HG03460 (cell line): Measurements from ENCODE around the gene DPP7.
"Not testable (repeated sequence)": the region's sequence is repeated elsewhere in the genome, so short reads cannot be mapped to it uniquely, and the experiment has no call there.

ENCODE experiments used
- ATAC-seq: cut with Tn5 transposase; IDR thresholded peaks from one replicate; pipeline ENCODE4 v1.9.1; 2021; ENCODE audit not compliant: unreplicated experiment

The DPP7 gene

DNA sequence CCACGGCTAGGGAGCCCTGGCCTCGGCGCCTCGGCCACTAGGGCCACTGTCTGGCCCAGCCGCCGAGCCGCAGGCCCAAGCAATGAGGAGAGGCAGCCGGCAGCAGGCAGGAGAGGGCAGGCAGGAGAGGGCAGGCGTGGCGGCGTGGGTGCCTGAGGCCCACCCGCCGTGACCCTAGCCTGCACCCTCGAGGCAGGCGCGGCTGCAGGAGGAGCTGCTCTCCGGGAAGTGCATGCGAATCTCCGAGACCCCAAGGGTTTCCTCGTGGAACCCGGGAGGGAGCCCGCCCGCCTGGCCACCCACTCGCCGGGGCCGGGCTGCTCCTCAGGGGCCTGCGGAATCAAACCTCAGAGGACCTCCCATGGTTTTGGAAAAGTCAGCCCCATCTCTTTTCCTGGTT lies 33.7 kb upstream of the DPP7 start:
- no peak for ATAC-seq

DNA sequence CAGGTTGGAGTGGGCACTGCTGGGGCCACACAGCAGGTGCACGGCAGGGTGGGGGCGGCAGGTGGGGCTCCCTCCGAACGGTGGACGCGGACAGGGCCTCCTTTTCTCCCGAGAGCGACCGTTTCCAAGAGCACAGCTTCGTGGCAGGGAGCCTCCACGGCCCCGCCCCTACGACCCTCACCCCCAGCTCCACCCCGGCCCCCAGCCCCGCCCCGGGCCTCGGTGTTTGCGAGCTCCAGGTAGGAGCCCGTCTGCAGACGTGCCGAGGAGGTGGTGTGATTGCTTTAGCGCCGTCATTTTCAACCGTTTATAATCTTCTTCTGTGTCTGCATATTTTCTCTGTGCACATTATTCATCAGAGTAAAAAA lies 33.2 kb upstream of the DPP7 start:
- no peak for ATAC-seq

DNA sequence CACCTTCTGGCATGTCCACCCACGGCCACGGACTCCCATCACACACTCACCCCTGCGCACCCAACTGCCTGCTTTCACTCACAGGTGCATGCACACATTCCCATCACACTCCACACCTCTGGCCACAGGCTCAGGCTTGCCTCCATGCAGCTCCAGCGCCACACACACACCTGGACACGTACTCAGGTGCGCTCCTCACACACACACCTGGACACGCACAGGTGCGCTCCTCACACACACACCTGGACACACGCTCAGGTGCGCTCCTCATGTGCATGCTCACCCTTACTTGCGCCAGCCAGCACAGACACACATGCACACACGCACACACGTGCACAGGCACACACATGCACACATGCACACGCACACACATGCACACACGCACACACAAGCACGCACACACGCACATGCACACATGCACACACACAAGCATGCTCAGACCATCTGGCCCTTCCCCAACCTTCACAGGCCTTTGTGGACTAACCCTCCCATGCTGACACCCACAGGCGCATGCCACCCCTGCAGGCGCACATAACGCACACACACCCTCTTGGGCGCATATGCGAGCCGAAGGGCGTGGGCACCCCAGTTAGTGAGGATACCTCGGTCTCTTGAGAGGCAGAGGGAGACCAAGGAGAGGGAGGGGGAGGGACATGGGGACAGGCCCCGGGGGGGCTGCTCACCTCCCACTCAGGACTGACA lies 32.7 kb upstream of the DPP7 start:
- no peak for ATAC-seq

DNA sequence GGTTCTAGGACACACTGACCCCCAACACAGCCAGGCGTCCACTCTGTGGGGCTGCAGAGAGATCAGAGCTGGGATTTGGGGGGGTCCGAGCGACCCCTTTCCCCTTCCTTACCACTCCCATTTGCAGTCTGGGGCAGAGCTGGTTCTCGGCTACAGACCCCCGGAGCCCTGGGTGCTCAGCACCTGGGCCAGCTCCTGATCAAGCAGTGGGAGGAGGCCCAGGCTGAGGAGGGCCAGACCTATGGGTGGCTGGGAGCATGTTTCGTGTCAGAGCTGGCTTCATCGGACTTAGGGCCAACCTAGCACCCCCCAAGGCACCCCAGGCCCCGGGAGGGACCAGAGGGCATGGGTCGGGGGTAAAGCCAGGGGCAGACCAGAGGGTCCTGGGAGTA lies 32.0 kb upstream of the DPP7 start:
- no peak for ATAC-seq

DNA sequence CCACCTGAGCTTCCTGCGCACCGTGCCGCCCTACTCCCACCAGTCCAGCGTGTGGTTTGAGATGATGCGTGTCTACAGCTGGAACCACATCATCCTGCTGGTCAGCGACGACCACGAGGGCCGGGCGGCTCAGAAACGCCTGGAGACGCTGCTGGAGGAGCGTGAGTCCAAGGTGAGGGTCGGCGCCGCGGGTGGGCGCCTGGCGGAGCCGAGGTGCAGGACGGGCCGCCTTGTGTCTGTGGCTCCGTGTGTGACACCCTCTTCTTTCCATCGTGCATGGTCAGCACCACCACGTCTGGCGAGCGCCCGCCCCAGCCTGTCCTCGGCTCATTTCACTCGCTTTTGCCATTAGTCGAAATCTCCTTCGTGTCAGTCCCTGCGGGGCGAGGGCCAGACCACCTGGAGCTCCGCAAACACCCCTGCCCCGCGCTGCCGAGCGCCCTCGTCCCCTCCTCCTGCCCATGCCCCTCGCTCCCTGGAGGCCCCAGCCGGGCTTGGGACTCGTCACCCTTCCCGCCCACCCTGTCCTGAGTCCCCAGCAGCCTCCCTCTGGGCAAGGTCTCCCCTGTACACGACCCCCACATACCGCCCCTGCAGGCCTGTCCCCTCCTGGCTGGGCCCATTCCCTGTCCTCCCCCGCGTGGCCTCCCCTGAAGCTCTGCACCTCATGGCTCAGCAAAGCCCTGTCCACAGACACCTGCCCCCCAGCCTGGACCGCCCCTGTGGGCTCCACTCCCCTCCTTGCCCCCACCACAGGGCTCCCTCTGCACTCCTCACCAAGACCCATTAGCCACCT lies 31.4 kb upstream of the DPP7 start:
- no peak for ATAC-seq

DNA sequence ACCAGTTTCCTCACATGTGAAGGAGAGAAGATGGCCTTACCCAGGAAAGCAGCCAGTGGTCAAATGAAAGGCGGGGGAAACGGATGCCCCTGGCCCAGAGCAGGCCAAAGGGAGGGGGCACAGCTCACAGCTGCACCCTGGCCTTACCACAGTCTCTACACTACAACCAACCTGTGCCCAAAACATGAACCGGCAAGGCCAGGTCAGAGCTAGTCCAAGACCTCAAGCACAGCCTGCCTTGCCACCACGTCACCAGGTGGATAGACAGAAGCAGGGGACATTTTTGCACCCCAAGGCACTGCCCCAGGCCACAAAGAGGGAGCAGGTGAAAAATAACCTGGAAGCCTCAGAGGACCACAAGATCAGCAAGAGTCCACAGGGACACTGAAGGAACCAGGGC lies 28.9 kb upstream of the DPP7 start:
- no peak for ATAC-seq

DNA sequence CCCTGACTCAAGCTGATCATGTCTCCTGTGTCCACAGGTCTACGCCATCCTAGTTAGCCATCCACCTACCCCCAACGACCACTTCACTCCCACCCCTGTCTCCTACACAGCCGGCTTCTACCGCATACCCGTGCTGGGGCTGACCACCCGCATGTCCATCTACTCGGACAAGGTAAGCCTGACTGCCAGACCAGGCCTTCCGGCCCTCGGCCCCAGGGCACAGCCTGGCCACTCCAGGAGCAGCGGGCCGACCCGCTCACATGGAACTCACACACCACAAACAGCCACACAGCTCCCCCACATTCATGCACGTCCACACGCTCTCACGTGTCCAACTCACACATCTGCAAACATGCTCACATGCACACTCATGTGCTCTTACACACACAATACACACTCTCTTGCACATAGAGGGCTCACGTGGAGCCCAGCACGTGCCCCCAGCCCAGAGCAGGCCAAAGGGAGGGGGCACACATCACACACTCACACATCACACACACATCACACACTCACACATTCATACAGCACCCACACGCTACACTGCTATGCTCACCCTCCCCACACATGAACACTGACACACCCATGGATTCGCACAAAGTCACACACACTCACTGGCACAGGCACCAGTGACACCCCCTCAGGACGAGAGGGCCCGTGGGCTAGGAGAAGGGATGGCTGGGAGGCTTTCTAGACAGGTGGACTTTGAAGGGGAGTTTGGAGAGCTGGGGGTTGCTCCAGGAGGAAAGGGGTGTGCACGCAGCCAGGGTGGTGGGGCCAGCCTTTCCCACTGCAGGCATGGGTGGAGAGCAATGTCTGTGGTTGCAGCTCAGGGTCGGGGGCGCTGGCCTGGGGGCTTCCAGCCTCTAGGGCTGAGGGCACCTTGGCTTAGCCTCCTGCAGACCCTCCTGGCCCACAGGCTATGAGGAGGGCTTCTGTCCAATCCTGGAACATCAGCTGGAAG lies 27.7 kb upstream of the DPP7 start:
- ATAC-seq = no peak

DNA sequence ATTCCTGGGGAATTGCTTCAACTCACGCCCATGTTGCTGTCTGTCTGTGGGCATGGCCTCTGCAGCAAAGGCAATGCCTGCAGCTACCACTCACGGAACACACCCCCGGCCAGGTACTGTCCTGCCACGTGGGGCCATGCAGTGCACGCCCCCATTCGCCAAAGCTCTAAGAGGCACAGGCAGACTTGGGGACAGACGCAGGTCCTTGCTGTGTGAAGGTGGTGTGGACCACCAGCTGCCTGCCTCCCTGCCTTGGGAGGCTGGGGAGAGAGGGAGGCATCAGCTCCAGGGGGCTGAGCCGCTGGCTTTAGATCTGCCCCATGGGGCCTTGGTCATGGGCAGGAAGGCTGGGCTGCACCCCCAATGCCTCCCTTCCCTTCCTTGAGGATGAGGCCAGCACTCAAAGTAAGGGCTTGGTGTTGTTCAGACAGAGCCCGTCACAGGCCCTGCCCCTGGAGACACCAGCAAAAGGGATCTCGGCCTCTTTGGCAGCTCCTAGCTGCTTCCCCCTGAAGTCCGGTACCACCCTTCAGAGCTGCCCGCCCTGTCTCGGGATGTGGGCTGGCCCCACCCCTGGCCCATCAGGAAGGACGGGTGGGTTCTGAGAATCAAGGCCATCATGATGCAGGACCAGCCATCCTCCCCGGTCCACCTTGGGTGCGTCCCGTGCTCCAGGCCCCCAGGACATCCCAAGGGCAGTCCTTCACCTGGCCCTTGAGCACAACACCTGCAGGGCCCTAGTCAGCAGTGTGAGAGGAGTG lies 26.7 kb upstream of the DPP7 start:
- ATAC-seq = no peak

DNA sequence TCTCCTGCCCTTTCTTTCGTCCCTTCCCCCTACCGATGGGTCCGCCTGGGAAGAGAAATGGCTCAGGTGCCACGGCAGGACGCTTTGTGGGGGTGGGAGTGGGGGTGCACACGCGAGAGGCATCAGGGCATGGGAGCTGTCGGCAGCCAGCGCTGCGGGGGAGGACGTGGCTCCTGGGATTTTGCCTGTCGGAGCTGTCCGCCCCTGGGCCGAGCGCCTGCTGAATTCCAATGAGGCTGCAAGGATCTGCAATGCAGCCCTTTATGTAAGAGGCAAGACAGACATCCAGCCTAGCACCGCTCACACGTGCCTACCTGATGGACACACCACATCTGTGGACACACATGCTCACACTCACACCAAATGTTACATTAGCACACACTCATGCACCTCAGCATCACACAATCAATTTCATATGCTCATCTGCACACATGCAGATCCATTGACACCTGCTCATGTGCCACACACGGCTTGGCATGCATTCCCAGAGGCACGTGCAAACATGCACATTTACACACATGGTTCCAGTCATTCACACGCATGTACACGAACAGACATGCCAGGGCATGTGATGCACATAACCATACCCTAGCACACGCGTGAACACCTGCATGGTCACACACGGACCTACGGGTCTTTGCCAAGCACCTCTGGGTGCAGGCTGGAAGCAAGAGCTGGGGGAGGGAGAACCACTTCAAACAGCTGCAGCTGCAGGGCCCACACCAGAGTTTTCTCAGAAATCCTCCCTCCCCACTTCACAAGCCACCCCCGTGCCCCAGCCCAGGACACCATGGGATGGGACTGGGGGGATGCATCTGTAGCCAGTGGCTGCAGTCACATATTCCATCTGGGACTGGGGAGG lies 25.8 kb upstream of the DPP7 start:
- no peak for ATAC-seq

DNA sequence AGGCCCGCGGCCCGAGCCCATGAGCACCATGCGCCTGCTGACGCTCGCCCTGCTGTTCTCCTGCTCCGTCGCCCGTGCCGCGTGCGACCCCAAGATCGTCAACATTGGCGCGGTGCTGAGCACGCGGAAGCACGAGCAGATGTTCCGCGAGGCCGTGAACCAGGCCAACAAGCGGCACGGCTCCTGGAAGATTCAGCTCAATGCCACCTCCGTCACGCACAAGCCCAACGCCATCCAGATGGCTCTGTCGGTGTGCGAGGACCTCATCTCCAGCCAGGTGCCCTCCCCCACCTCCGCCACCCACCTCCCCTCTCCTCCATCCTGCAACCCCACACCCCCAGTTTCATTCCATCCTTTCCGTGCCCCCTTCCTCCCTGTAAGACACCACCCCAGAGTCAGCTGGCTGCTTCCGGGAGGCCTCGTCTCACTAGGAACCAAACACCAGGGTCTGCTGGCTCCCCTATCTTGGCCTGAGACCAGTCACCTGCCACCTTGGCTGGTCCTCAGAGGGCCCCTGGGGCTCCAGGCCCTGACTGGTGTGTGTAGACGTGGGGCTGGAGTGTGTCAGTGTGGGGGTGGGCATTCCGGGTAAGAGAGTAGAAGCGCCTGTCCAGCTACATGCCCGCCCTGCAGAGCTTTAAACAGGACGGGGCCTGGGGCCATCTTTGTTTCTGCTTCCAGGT lies 25.1 kb upstream of the DPP7 start:
- ATAC-seq = no peak

DNA sequence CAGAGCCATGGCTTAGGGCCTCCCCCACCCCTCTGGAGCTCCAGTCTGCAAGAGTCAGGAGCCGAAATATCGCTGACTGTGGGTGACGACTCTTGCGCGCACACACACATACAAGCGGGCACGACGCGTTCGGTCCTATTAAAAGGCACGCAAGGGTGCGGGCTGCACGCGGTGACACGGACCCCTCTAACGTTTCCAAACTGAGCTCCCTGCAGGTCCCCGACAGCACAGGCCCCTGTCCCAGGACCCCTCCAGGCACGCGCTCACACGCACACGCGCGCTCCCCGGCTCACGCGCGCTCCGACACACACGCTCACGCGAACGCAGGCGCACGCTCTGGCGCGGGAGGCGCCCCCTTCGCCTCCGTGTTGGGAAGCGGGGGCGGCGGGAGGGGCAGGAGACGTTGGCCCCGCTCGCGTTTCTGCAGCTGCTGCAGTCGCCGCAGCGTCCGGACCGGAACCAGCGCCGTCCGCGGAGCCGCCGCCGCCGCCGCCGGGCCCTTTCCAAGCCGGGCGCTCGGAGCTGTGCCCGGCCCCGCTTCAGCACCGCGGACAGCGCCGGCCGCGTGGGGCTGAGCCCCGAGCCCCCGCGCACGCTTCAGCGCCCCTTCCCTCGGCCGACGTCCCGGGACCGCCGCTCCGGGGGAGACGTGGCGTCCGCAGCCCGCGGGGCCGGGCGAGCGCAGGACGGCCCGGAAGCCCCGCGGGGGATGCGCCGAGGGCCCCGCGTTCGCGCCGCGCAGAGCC lies 24.4 kb upstream of the DPP7 start, which contains the start of gene GRIN1:
Gene GRIN1, plus strand, starts transcription at position 433 of the 746 bp plus-strand sequence. CDS start 333 bp downstream, outside the sequence.
- no peak for ATAC-seq

DNA sequence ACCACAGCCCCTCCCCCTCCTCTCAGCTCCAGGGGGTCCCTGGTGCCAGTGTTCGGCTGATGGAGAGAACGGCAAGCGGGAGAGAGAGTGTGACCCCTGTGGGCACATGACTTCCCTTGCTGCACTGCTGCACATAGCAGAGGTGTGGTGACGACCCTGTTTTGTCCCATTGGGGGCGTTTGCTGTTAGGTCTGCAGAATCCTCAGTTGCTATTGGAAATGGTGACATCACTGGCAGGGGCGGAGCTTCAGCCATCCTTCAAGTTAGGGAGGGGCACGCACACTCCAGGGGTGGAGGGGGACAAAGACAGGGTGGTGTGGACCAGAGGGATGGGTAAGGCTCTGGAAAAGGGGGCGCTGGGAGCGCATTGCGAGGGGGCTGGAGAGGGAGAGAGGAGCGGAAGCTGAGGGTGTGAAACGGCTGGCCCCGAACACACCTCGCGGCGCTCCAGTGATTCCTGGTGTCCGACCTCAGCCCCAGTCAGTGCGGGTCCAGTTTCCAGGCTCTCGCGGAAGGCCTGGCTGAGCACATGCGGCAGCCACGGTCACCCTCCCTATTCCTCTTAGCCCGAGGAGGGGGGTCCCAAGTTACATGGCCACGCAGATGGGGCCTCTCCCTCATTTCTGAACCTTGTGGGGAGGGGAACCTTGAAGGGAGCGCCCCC lies 23.7 kb upstream of the DPP7 start:
- ATAC-seq = no peak

DNA sequence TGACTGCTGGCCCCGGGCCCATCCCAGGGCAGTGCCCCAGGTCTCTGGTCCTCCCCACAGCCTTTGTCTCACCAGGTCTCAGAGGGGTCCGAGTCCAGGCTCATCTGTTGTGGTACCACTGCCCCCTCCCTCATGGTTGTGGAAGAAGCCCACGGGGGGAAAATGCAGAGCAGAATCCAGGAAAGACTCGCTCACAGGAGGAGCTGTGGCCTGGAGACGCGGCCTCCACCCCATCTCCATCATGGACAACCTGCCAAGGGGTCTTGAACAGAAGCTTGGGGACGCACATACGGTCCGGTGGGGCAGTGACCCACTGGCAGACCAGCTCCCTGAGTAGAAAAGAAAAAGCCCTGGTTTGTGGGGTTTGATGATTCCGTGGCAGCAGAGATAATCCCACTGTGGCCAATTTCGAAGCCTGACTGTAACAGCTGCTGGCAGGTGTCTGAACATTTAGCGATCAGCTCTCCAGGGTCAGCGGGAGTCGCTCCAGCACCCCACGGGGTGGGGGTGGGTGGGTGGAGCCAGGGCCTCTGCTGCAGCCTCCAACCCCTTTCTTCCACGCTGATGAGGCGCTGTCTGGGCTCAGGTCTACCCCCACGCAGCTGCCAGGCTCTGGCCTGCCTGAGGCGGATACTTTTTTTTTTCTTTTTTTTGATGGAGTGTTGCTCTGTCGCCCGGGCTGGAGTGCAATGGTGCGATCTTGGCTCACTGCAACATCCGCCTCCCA lies 22.5 kb upstream of the DPP7 start:
- ATAC-seq = no peak

DNA sequence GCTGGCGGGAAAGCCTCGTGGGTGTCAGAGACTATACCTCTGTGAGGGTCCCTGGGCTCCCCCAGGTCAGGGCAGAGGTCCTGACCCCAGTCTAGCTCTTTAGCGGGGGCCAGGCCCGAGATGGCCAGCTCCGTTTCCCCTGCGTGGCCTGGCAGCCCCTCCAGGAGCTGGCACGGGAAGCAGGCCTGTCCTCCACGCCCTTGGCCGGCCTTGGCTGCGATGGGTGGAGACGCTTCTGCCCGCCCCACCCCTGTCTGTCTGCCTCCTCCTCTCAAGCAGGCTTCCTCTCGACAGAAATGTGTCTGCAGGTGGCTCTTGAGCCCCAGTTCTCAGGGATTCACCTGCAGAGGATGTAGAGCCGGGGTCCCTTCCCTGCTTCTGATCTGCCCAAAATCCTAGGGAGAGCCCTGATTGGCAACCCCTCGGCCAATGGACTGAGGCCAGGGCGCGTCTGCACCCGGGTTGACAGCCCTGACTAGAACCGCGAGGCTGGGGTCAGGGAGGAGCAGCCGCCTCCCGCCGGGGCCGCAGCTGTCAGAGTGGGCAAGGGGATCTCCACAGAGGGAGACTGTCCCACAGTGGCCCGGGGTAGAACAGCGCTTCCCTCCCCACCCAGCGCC lies 21.8 kb upstream of the DPP7 start:
- no peak for ATAC-seq

DNA sequence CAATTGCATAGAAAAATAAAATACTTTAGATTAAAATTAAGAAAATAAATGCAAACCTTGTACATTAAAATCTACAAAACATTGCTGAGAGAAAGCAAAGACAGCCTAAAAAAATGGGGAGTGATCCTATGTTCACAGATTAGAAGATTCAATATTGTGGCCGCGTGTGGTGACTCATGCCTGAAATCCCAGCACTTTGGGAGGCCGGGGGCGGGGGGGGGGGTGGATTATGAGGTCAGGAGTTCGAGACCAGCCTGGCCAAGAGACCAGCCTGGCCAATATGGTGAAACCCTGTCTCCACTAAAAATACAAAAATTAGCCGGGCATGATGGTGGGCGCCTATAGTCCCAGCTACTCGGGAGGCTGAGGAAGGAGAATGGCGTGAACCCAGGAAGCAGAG lies 20.6 kb upstream of the DPP7 start:
- ATAC-seq = not testable (repeated sequence)

DNA sequence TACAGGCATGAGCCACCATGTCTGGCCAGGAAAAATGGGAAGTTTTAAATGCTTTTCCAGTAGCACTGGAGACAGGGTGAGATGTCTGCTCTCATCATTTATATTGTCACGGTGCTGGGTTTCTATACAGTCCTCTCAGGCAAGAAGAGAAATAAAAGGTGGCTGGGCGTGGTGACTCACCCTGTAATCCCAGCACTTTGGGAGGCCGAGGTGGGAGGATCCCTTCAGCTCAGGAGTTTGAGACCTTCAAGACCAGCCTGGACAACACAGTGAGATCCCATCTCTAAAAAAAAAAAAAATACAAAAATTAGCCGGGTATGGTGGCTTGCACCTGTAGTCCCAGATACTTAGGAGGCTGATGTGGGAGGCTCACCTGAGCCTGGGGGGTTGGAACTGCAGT lies 19.7 kb upstream of the DPP7 start:
- ATAC-seq = no peak
